ENCODE results near the gene RALGAPA2. TPM values are rescaled to one million over a fixed set of nuclear protein-coding genes. Genes with fewer than 3 reads are reported as not detected.

RALGAPA2 gene
- total RNA-seq, 1 experiment from 2014 or later, result 13.4 TPM

DNA sequence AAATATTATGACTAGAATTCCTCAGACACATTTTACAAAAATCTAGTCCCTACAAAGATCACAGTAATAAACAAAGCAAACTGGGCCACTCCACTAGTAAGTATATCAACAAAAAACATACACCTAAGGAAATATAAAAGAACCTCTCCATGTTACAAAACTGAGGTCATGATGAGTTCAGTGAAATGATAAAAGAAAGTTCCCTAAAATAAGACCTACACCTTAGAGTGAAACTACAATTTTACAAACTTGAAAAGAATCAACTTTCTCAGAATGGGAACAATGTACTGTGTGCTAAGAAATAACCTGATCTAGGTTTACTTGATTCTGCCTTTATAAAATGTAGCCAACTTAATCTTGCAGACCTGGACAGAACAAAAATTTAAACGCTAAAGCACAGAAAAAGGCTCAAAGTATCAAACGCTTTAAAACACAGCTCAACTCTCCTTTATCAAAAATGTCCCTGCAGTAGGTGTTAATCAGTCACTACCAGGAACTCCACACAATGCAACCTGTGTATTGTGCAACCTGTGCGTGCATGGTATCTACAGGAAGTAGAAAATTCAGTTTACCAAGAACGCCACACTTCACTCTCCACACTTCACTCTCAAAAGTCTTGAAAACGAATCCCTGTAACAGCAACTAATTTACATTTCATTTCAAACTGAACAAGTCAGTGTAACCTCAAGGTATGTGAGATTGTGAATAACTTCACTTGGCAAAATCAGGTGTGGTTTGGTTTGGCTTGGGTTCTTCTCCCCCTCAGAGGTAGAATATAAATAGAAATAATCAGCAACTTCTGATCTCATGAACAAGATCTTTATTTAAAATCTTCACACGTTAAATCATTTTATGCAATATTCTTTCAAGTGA, 1.8 kb downstream of the RALGAPA2 start:
- no peaks in the 10 kb centered on the region for H3K27me3 ChIP-seq (ENCODE audit: control insufficient read depth, insufficient read depth, low read length)
- no peaks in the 10 kb centered on the region for H3K9me3 ChIP-seq (ENCODE audit: control insufficient read depth, insufficient read depth, low read depth, low read length)
- peak overlapping the region in 1 of 2 experiments; percentile 72; a peak in 2 of 4 replicates for H3K4me3 ChIP-seq (ENCODE audit: low read depth in 2 of 2, low read length in 2 of 2)
- ChIA-PET POLR2A (no interaction called here), CTCF (no interaction called here)
- peaks cover 11% of the 10 kb centered on the region for H3K4me1 ChIP-seq (ENCODE audit: control insufficient read depth, insufficient read depth, low read length)
- DNase-seq (ENCODE audit: low read depth, low spot score), result no peak
- intact Hi-C loops (cut with micrococcal nuclease; ENCODE audit: unreplicated experiment), result no loop called here
- BruUV-seq (replicated peaks), result no TSS peak
- in situ Hi-C loops (cut with HindIII; ENCODE audit: low pct_unique_long_range_greater_than_20kb, low sequenced_read_pairs), result no loop called here
- H3K27ac ChIP-seq (ENCODE audit: low read length), result no peak overlapping the region
- no peak for TF ChIP-seq CTCF (IDR thresholded peaks at IDR 0.05)
- TF ChIP-seq, protein P1, sequence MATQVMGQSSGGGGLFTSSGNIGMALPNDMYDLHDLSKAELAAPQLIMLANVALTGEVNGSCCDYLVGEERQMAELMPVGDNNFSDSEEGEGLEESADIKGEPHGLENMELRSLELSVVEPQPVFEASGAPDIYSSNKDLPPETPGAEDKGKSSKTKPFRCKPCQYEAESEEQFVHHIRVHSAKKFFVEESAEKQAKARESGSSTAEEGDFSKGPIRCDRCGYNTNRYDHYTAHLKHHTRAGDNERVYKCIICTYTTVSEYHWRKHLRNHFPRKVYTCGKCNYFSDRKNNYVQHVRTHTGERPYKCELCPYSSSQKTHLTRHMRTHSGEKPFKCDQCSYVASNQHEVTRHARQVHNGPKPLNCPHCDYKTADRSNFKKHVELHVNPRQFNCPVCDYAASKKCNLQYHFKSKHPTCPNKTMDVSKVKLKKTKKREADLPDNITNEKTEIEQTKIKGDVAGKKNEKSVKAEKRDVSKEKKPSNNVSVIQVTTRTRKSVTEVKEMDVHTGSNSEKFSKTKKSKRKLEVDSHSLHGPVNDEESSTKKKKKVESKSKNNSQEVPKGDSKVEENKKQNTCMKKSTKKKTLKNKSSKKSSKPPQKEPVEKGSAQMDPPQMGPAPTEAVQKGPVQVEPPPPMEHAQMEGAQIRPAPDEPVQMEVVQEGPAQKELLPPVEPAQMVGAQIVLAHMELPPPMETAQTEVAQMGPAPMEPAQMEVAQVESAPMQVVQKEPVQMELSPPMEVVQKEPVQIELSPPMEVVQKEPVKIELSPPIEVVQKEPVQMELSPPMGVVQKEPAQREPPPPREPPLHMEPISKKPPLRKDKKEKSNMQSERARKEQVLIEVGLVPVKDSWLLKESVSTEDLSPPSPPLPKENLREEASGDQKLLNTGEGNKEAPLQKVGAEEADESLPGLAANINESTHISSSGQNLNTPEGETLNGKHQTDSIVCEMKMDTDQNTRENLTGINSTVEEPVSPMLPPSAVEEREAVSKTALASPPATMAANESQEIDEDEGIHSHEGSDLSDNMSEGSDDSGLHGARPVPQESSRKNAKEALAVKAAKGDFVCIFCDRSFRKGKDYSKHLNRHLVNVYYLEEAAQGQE (IDR thresholded peaks at IDR 0.05; ENCODE audit: insufficient read depth in 1 of 2, low read depth in 2 of 2, low read length in 1 of 2), result no peak
- no peak for TF ChIP-seq SIN3A (IDR thresholded peaks at IDR 0.05; ENCODE audit: borderline replicate concordance, insufficient read depth, low read depth, low read length)
- no peak for TF ChIP-seq POLR2AphosphoS5 (IDR thresholded peaks at IDR 0.05; ENCODE audit: low read depth, low read length)
- no peak for TF ChIP-seq TCF7L2 (IDR thresholded peaks at IDR 0.05; ENCODE audit: low read depth, low read length)
- no peak for ATAC-seq
- H3K36me3 ChIP-seq (ENCODE audit: control insufficient read depth, insufficient read depth, low read length), result no peaks in the 10 kb centered on the region

GRCh38 chr20:20709887-20710286, 2.6 kb downstream of the RALGAPA2 start:
- TF ChIP-seq TCF7L2 (IDR thresholded peaks at IDR 0.05; ENCODE audit: low read depth, low read length) (no peak), CTCF (IDR thresholded peaks at IDR 0.05) (no peak), SIN3A (IDR thresholded peaks at IDR 0.05; ENCODE audit: borderline replicate concordance, insufficient read depth, low read depth, low read length) (no peak), POLR2AphosphoS5 (IDR thresholded peaks at IDR 0.05; ENCODE audit: low read depth, low read length) (no peak)
- TF ChIP-seq, protein P1 (IDR thresholded peaks at IDR 0.05; ENCODE audit: insufficient read depth in 1 of 2, low read depth in 2 of 2, low read length in 1 of 2), result no peak
- H3K4me3 ChIP-seq (ENCODE audit: low read depth in 2 of 2, low read length in 2 of 2), result no peak overlapping the region

More at GRCh38 chr20:20709887-20710286, 2.6 kb downstream of the RALGAPA2 start:
- ATAC-seq (no peak), DNase-seq (ENCODE audit: low read depth, low spot score) (no peak)
- no peaks in the 10 kb centered on the region for H3K27me3 ChIP-seq (ENCODE audit: control insufficient read depth, insufficient read depth, low read length)
- ChIA-PET CTCF (no interaction called here), POLR2A (interaction anchor here (0.6 kb wide), 1 partner anchor 37 kb away, joined by 3 read pairs; no protein-coding TSS in a partner anchor)
- in situ Hi-C loops (cut with HindIII; ENCODE audit: low pct_unique_long_range_greater_than_20kb, low sequenced_read_pairs) (no loop called here), intact Hi-C loops (cut with micrococcal nuclease; ENCODE audit: unreplicated experiment) (no loop called here)
- no peak overlapping the region for H3K27ac ChIP-seq (ENCODE audit: low read length)
- no TSS peak for BruUV-seq (replicated peaks)
- H3K4me1 ChIP-seq (ENCODE audit: control insufficient read depth, insufficient read depth, low read length), result peaks cover 11% of the 10 kb centered on the region
- no peaks in the 10 kb centered on the region for H3K36me3 ChIP-seq (ENCODE audit: control insufficient read depth, insufficient read depth, low read length)
- H3K9me3 ChIP-seq (ENCODE audit: control insufficient read depth, insufficient read depth, low read depth, low read length), result no peaks in the 10 kb centered on the region

Measured in Panc1 (cell line).